ENCODE measurements around the gene USP32. TPM values are rescaled to one million over a fixed set of nuclear protein-coding genes. Genes with fewer than 3 reads are reported as not detected.

USP32 gene
- total and polyA plus RNA-seq, 2 of the 8 experiments (the other 6 are each of a cell fraction or from before 2014, with no cell fraction given), result 29.6 to 112 TPM

DNA sequence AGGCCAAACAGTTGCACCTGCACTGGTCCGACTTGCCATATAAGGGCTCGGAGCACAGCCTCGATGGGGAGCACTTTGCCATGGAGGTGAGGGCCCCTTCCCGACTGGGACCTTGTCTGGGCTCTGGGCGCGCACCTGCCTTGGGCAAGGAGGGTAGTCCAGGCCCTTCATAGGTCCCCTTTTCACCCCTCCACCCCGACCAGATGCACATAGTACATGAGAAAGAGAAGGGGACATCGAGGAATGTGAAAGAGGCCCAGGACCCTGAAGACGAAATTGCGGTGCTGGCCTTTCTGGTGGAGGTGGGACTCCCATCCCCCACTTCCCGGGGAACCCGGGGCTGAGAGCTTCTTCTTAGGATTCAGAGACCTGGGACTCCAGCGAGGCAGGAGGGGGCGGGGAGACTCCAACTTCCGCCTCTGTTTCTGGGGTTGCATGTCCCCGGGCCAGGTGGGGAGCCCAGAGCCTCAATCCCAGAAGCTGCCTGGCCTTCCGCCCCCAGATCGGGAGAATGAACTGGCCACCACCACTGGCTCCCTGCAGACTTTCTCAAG, 234.4 kb downstream of the USP32 start:
- H3K9ac ChIP-seq (replicated peaks in 1 of 4; ENCODE audit: extremely low read depth in 1 of 4, low read depth in 3 of 4, low read length in 3 of 4), result no peak overlapping the region
- H3K4ac ChIP-seq (replicated peaks; ENCODE audit: insufficient read length, low read depth, low read length), result peak overlapping the region; percentile 53
- H4K91ac ChIP-seq (replicated peaks; ENCODE audit: insufficient read length, low read length), result peak overlapping the region; percentile 66
- H2BK20ac ChIP-seq (ENCODE audit: low read length), result peak overlapping the region; percentile 29; the same call in 1 of the 2 replicates
- no peak overlapping the region for H3K27ac ChIP-seq (ENCODE audit: low read depth, low read length)
- peaks cover 7 to 42% (median 28%) of the 10 kb centered on the region in 4 experiments for H3K4me1 ChIP-seq (replicated peaks in 1 of 4; ENCODE audit: control insufficient read depth in 3 of 4, insufficient read depth in 4 of 4, low read length in 3 of 4)
- FAIRE-seq (no peak), DNase-seq (ENCODE audit: low read depth in 1 of 2, low spot score in 2 of 2) (peak in 1 of 2 experiments; percentile 51)
- H3K56ac ChIP-seq (replicated peaks; ENCODE audit: insufficient read length, low read depth, low read length), result no peak overlapping the region
- H3K14ac ChIP-seq (ENCODE audit: insufficient read length), result no peak overlapping the region
- H2AK5ac ChIP-seq (ENCODE audit: low read depth, low read length), result peak overlapping the region; percentile 60; the same call in 1 of the 2 replicates
- no peaks in the 10 kb centered on the region for H3K79me1 ChIP-seq (ENCODE audit: low read depth, low read length)
- peak overlapping the region; percentile 71; the same call in 1 of the 2 replicates for H2BK5ac ChIP-seq (ENCODE audit: low read depth, low read length)
- 87% methylated on average over 17 of the region's 18 CpGs; no CpG with 5 or more reads in 1 of the 2 experiments for WGBS, 2 experiments (ENCODE audit: extremely low coverage in 1 of 2, insufficient coverage in 1 of 2, insufficient read length in 1 of 2, insufficient replicate concordance in 2 of 2, low coverage in 1 of 2, low lambda C conversion rate in 2 of 2, missing lambda C conversion rate in 1 of 2)
- peaks cover 0 to 3% of the 10 kb centered on the region in 2 experiments for H4K20me1 ChIP-seq (replicated peaks in 1 of 2; ENCODE audit: control insufficient read depth in 1 of 2, insufficient read depth in 2 of 2, low read length in 2 of 2)
- TF ChIP-seq, protein P1, sequence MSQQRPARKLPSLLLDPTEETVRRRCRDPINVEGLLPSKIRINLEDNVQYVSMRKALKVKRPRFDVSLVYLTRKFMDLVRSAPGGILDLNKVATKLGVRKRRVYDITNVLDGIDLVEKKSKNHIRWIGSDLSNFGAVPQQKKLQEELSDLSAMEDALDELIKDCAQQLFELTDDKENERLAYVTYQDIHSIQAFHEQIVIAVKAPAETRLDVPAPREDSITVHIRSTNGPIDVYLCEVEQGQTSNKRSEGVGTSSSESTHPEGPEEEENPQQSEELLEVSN (IDR thresholded peaks at IDR 0.05), result no peak
- TF ChIP-seq KDM5A (IDR thresholded peaks at IDR 0.05; ENCODE audit: low read length) (no peak), FOSL1 (IDR thresholded peaks at IDR 0.05; ENCODE audit: insufficient read depth, low read depth, low read length) (no peak), BCL11A (IDR thresholded peaks at IDR 0.05; ENCODE audit: low read depth in 2 of 2, low read length in 2 of 2) (no peak), JUN (IDR thresholded peaks at IDR 0.05; ENCODE audit: low read depth, low read length) (no peak), EGR1 (IDR thresholded peaks at IDR 0.05; ENCODE audit: borderline replicate concordance, low read depth, low read length) (no peak), MAFK (IDR thresholded peaks at IDR 0.05; ENCODE audit: low read depth, low read length) (no peak), CREB1 (IDR thresholded peaks at IDR 0.05) (no peak)
- no peak overlapping the region for H4K5ac ChIP-seq (ENCODE audit: insufficient read length, low read depth, low read length)
- ChIA-PET POLR2A (ENCODE audit: partially characterized antibody) (interaction anchor here (0.9 to 2.0 kb wide), 4 partner anchors 9 to 235 kb away, joined by 3 to 5 read pairs (median 4); partner anchors contain the start of gene USP32), CTCF (ENCODE audit: partially characterized antibody) (interaction anchor here (0.5 to 9.0 kb wide), 3 partner anchors 13 to 99 kb away, joined by 3 to 148 read pairs (median 9); no protein-coding TSS in a partner anchor)
- no peaks in the 10 kb centered on the region for H3K9me3 ChIP-seq (ENCODE audit: insufficient read depth in 2 of 2, low read depth in 1 of 2, low read length in 1 of 2)
- H2AFZ ChIP-seq (ENCODE audit: low read length), result no peak overlapping the region
- H2BK120ac ChIP-seq (replicated peaks; ENCODE audit: low read depth, low read length), result no peak overlapping the region
- no peak overlapping the region; a peak in 1 of 4 replicates for H3K4me2 ChIP-seq (ENCODE audit: insufficient read depth in 1 of 2, low read depth in 2 of 2, low read length in 2 of 2)
- no peak overlapping the region for H2BK15ac ChIP-seq (ENCODE audit: low read length)
- no peak overlapping the region for H3K23ac ChIP-seq (ENCODE audit: insufficient read length)
- H3K27me3 ChIP-seq (replicated peaks in 1 of 4; ENCODE audit: control insufficient read depth in 3 of 4, extremely low read depth in 1 of 4, insufficient read depth in 3 of 4, low read length in 3 of 4), result no peaks in the 10 kb centered on the region
- peaks cover 8% of the 10 kb centered on the region; the same call in 1 of the 2 replicates for H3K23me2 ChIP-seq (ENCODE audit: low read depth, low read length)
- H3K4me3 ChIP-seq (ENCODE audit: extremely low read depth in 1 of 4, insufficient read depth in 2 of 4, low read depth in 3 of 4, low read length in 4 of 4), result no peak overlapping the region
- H3K18ac ChIP-seq (ENCODE audit: extremely low read depth, low read length), result no peak overlapping the region; the same call in none of the 2 replicates
- H4K8ac ChIP-seq (ENCODE audit: extremely low read depth, insufficient read depth, low read length), result no peak overlapping the region
- no peaks in the 10 kb centered on the region for H3K36me3 ChIP-seq (ENCODE audit: control insufficient read depth in 2 of 4, insufficient read depth in 4 of 4, low read length in 3 of 4)
- H3K79me2 ChIP-seq (ENCODE audit: control insufficient read depth in 1 of 2, insufficient read depth in 2 of 2, low read length in 2 of 2), result no peaks in the 10 kb centered on the region
- peak overlapping the region; percentile 95; the same call in 1 of the 2 replicates for H2BK12ac ChIP-seq (ENCODE audit: low read depth, low read length)
